A549 (cell line): ENCODE measurements around the gene FNDC1.

ENCODE experiments used
- EHF ChIP-seq: fragments of 250-450 bp; sonication (Bioruptor Pico); IDR thresholded peaks from 2 replicates; pipeline ENCODE4 v1.5.0; 2020; ENCODE audit warnings: mild to moderate bottlenecking
- EP300 ChIP-seq, 2 experiments: fragments of >200 bp; sonication (Bioruptor Twin); formaldehyde crosslinking; IDR thresholded peaks; 2 replicates in 1 of 2; 3 replicates in 1 of 2; pipeline ENCODE4 v1.6.1; 2016 to 2017
- HDAC2 ChIP-seq: fragments of 200-600 bp; sonication (generic); IDR thresholded peaks from 2 replicates; pipeline ENCODE4 v1.6.1; 2016
- JUNB ChIP-seq: fragments of >200 bp; sonication (Bioruptor Twin); formaldehyde crosslinking; IDR thresholded peaks from 2 replicates; pipeline ENCODE4 v1.6.1; 2016
- MYC ChIP-seq: IDR thresholded peaks from 2 replicates; pipeline ENCODE4 v1.6.1; 2012; ENCODE audit warnings: mild to moderate bottlenecking, inconsistent platforms, low read length, improper control_type of control experiment, borderline replicate concordance
- POLR2A ChIP-seq: IDR thresholded peaks from 2 replicates; pipeline ENCODE4 v1.6.1; 2012; ENCODE audit warnings: mild to moderate bottlenecking, low read length
- RAD21 ChIP-seq, 2 experiments: fragments of >200 bp in 1 of 2; sonication (Bioruptor Twin) in 1 of 2; formaldehyde crosslinking in 1 of 2; IDR thresholded peaks in 1 of 2; conservative IDR thresholded peaks in 1 of 2; 2 replicates in 1 of 2; 3 replicates in 1 of 2; pipeline ENCODE4 v1.6.1; 2012 to 2018; ENCODE audit warnings: inconsistent platforms in 1 of 2
- REST ChIP-seq: fragments of 200-600 bp; sonication (generic); IDR thresholded peaks from 2 replicates; pipeline ENCODE4 v1.6.1; 2016; ENCODE audit warnings: antibody characterized with exemption, mild to moderate bottlenecking, moderate library complexity
- RFX5 ChIP-seq: fragments of 450-650 bp; IDR thresholded peaks from 2 replicates; pipeline ENCODE4 v1.7.1; 2014; ENCODE audit warnings: antibody characterized with exemption, mild to moderate bottlenecking, moderate library complexity
- TF ChIP-seq, protein P1 (sequence below): fragments of >200 bp; sonication (Bioruptor Twin); formaldehyde crosslinking; IDR thresholded peaks from 3 replicates; pipeline ENCODE4 v1.5.1; 2016
- TF ChIP-seq, protein P2 (sequence below): IDR thresholded peaks from 2 replicates; pipeline ENCODE4 v1.6.1; 2012

GRCh38 chr6:159221486-159222170, 52.4 kb downstream of the FNDC1 start:
- TF ChIP-seq, protein P1, sequence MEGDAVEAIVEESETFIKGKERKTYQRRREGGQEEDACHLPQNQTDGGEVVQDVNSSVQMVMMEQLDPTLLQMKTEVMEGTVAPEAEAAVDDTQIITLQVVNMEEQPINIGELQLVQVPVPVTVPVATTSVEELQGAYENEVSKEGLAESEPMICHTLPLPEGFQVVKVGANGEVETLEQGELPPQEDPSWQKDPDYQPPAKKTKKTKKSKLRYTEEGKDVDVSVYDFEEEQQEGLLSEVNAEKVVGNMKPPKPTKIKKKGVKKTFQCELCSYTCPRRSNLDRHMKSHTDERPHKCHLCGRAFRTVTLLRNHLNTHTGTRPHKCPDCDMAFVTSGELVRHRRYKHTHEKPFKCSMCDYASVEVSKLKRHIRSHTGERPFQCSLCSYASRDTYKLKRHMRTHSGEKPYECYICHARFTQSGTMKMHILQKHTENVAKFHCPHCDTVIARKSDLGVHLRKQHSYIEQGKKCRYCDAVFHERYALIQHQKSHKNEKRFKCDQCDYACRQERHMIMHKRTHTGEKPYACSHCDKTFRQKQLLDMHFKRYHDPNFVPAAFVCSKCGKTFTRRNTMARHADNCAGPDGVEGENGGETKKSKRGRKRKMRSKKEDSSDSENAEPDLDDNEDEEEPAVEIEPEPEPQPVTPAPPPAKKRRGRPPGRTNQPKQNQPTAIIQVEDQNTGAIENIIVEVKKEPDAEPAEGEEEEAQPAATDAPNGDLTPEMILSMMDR: no peak
- TF ChIP-seq EP300 (IDR thresholded peaks at IDR 0.05) (no peak), MYC (no peak), JUNB (no peak), RFX5 (no peak), RAD21 (conservative IDR thresholded peaks at IDR 0.05 in 1 of 2, IDR thresholded peaks at IDR 0.05 in 1 of 2) (no peak), HDAC2 (no peak), POLR2A (no peak), EHF (CRISPR knock-in tag) (no peak), REST (no peak)
- TF ChIP-seq, protein P2, sequence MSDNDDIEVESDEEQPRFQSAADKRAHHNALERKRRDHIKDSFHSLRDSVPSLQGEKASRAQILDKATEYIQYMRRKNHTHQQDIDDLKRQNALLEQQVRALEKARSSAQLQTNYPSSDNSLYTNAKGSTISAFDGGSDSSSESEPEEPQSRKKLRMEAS: no peak
